Keratinocyte (primary cell): ENCODE data around the gene ZDHHC24. TPM values are rescaled to one million over a fixed set of nuclear protein-coding genes. Genes with fewer than 3 reads are reported as not detected.

Source experiments
- DNase-seq: peaks from one replicate; pipeline ENCODE4 v3.0.0-alpha.2; 2011; ENCODE audit warnings: low read depth, missing footprints, low spot score
- FAIRE-seq: peaks from 2 replicates; lab custom pipeline; 2011; peaks lifted over from hg19 to GRCh38; lab: Jason Lieb, UNC
- H2AFZ ChIP-seq: 2 replicates; pipeline ENCODE4 v1.6.0; 2012; ENCODE audit warnings: low read length, control low read depth, inconsistent platforms; ENCODE audit not compliant: control insufficient read depth
- H3K27ac ChIP-seq: 2 replicates; pipeline ENCODE4 v1.5.1; 2011; ENCODE audit warnings: low read length; ENCODE audit not compliant: control insufficient read depth, insufficient read depth
- H3K27me3 ChIP-seq: 3 replicates; pipeline ENCODE4 v1.6.0; 2011; ENCODE audit warnings: low read length; ENCODE audit not compliant: control insufficient read depth, insufficient read depth; ENCODE audit errors: extremely low read depth
- H3K36me3 ChIP-seq, 2 experiments: 2 replicates in 1 of 2; 3 replicates in 1 of 2; pipeline ENCODE4 v1.5.1; 2011; ENCODE audit warnings: low read length in 2 of 2, mild to moderate bottlenecking in 1 of 2; ENCODE audit not compliant: control insufficient read depth in 2 of 2, insufficient read depth in 2 of 2; ENCODE audit errors: extremely low read depth in 1 of 2
- H3K4me1 ChIP-seq: 3 replicates; pipeline ENCODE4 v1.5.1; 2011; ENCODE audit warnings: low read length; ENCODE audit not compliant: control insufficient read depth, insufficient read depth; ENCODE audit errors: extremely low read depth
- H3K4me2 ChIP-seq: 3 replicates; pipeline ENCODE4 v1.6.0; 2011; ENCODE audit warnings: low read depth, low read length; ENCODE audit not compliant: control insufficient read depth, insufficient read depth; ENCODE audit errors: extremely low read depth
- H3K4me3 ChIP-seq, 3 experiments: fragments of 200-600 bp in 1 of 3; sonication (generic) in 1 of 3; 2 replicates in 2 of 3; 3 replicates in 1 of 3; pipeline ENCODE4 v1.5.1; 2011 to 2016; ENCODE audit warnings: low read length in 3 of 3, mild to moderate bottlenecking in 3 of 3, control low read depth in 2 of 3, inconsistent platforms in 1 of 3, low read depth in 1 of 3, mixed read lengths in 1 of 3, mixed run types in 1 of 3, moderate library complexity in 1 of 3; ENCODE audit not compliant: control insufficient read depth in 2 of 3, insufficient read depth in 2 of 3; ENCODE audit errors: extremely low read depth in 1 of 3
- H3K79me2 ChIP-seq: 2 replicates; pipeline ENCODE4 v1.6.0; 2012; ENCODE audit warnings: low read length; ENCODE audit not compliant: control insufficient read depth, insufficient read depth
- H3K9ac ChIP-seq: 3 replicates; pipeline ENCODE4 v1.6.0; 2011; ENCODE audit warnings: low read length; ENCODE audit not compliant: control insufficient read depth, insufficient read depth; ENCODE audit errors: extremely low read depth
- H3K9me1 ChIP-seq: 3 replicates; pipeline ENCODE4 v1.6.0; 2011; ENCODE audit warnings: low read length; ENCODE audit not compliant: control insufficient read depth, insufficient read depth; ENCODE audit errors: extremely low read depth
- H3K9me3 ChIP-seq: 2 replicates; pipeline ENCODE4 v1.5.1; 2012; ENCODE audit warnings: low read depth, low read length; ENCODE audit not compliant: control insufficient read depth
- H4K20me1 ChIP-seq: 3 replicates; pipeline ENCODE4 v1.6.0; 2011; ENCODE audit warnings: low read length; ENCODE audit not compliant: control insufficient read depth, insufficient read depth; ENCODE audit errors: extremely low read depth
- EZH2 ChIP-seq: IDR thresholded peaks from one replicate; pipeline ENCODE4 v1.6.1; 2012; ENCODE audit warnings: inconsistent platforms, mild to moderate bottlenecking, low read length, moderate library complexity
- dilution Hi-C: fragments of 300-500 bp; cut with MboI; formaldehyde crosslinking; loops from one replicate; pipeline ENCODE4 v1.7.0; 2020; ENCODE audit warnings: low sequenced_read_pairs; ENCODE audit not compliant: extremely low pct_ligation_motif_present
- polyA plus RNA-seq, 5 experiments: library from polyadenylated mRNA; depleted of rRNA in 3 of 5; stranded (reverse) in 3 of 5; stranded (forward) in 1 of 5; unstranded in 1 of 5; fragments of >200 nt; gene quantifications; 1 replicate in 1 of 5; 2 replicates in 3 of 5; 3 replicates in 1 of 5; pipeline versions ENCODE4 v1.2.1 to v1.2.3, GENCODE V29; 2011 to 2012; ENCODE audit warnings: missing spikeins in 2 of 5, low read depth in 1 of 5, low replicate concordance in 1 of 5

ZDHHC24 gene
- polyA plus RNA-seq, 1 donor (not counting 4 experiments of a cell fraction or from before 2014, with no cell fraction given), result 4.8 TPM

DNA sequence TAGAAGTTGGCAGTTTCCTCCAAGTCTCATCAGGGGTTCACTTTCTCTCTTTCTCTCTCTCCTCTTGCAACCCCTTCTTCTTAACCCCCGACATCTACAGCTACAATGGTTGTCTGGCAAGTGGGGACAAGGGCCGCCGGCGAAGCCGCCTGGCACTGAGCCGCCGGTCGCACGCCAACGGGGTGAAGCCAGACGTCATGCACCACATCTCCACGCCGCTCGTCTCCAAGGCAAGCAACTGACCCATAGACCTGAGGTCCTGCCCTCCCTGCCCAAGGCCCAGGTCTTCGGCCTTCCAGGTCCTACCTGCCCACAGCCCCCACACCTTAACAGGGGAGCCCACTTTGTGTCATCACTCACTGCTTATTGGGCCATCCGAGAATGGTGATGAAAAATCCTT lies 74.7 kb downstream of the ZDHHC24 start:
- H3K4me1 ChIP-seq, result peaks cover 14% of the 10 kb centered on the region
- no peaks in the 10 kb centered on the region for H3K79me2 ChIP-seq
- no peaks in the 10 kb centered on the region for H4K20me1 ChIP-seq
- H3K36me3 ChIP-seq, result peaks cover 7 to 13% of the 10 kb centered on the region in 2 experiments
- H2AFZ ChIP-seq, result no peak overlapping the region
- H3K9ac ChIP-seq, result no peak overlapping the region
- no peaks in the 10 kb centered on the region for H3K9me1 ChIP-seq
- no peaks in the 10 kb centered on the region for H3K9me3 ChIP-seq
- H3K4me2 ChIP-seq, result no peak overlapping the region
- H3K27me3 ChIP-seq, result no peaks in the 10 kb centered on the region
- no peak overlapping the region for H3K4me3 ChIP-seq
- TF ChIP-seq EZH2, result no peak
- H3K27ac ChIP-seq, result no peak overlapping the region
- DNase-seq (no peak), FAIRE-seq (no peak)
- dilution Hi-C loops, result no loop called here

Other genes starting within 250 kb of the ZDHHC24 start
- gene CD248, start 229.0 kb downstream of the ZDHHC24 start, polyA plus RNA-seq, result 0.02 to 0.40 TPM (median 0.12 TPM) in 3 replicates
- gene RIN1, start 209.6 kb downstream of the ZDHHC24 start, polyA plus RNA-seq, result 10.6 to 18.6 TPM (median 16.1 TPM) in 3 replicates
- gene BRMS1, start 200.9 kb downstream of the ZDHHC24 start, polyA plus RNA-seq, result 61.4 to 65.8 TPM (median 64.8 TPM) in 3 replicates
- 5.2 to 6.0 TPM (median 5.7 TPM) in 3 replicates for gene B4GAT1, start 198.4 kb downstream of the ZDHHC24 start, polyA plus RNA-seq
- 1.3 to 2.7 TPM (median 1.7 TPM) in 3 replicates for gene SLC29A2, start 174.3 kb downstream of the ZDHHC24 start, polyA plus RNA-seq
- gene NPAS4, start 125.0 kb downstream of the ZDHHC24 start, polyA plus RNA-seq, result 0.03 TPM in 1 of 3 replicates, not detected in the others
- gene MRPL11, start 107.2 kb downstream of the ZDHHC24 start, polyA plus RNA-seq, result 31.1 to 51.7 TPM (median 43.9 TPM) in 3 replicates
- 2.1 to 3.2 TPM (median 2.8 TPM) in 3 replicates for gene PELI3, start 79.1 kb downstream of the ZDHHC24 start, polyA plus RNA-seq
- gene DPP3, start 65.6 kb downstream of the ZDHHC24 start, polyA plus RNA-seq, result 57.9 to 75.1 TPM (median 64.5 TPM) in 3 replicates
- gene BBS1, start 35.4 kb downstream of the ZDHHC24 start, polyA plus RNA-seq, result 11.7 to 14.6 TPM (median 14.6 TPM) in 3 replicates
- gene ACTN3, start 855 bp upstream of the ZDHHC24 start, polyA plus RNA-seq, result not detected in 3 replicates
- 3.2 to 5.8 TPM (median 3.3 TPM) in 3 replicates for gene CTSF, start 22.6 kb upstream of the ZDHHC24 start, polyA plus RNA-seq
- gene CCDC87, start 47.0 kb upstream of the ZDHHC24 start, polyA plus RNA-seq, result 0.04 to 0.09 TPM (median 0.07 TPM) in 3 replicates
- 17.6 to 22.7 TPM (median 21.3 TPM) in 3 replicates for gene CCS, start 47.1 kb upstream of the ZDHHC24 start, polyA plus RNA-seq
- 10.5 to 23.8 TPM (median 16.6 TPM) in 3 replicates for gene RBM14, start 70.6 kb upstream of the ZDHHC24 start, polyA plus RNA-seq
- gene RBM4, start 92.7 kb upstream of the ZDHHC24 start, polyA plus RNA-seq, result 153 to 190 TPM (median 171 TPM) in 3 replicates
- gene RBM4B, start 131.8 kb upstream of the ZDHHC24 start, polyA plus RNA-seq, result 17.2 to 20.9 TPM (median 17.9 TPM) in 3 replicates
- 7.8 to 14.7 TPM (median 11.1 TPM) in 3 replicates for gene SPTBN2, start 183.2 kb upstream of the ZDHHC24 start, polyA plus RNA-seq